ENCODE measurements around the gene C1QTNF9. TPM values are rescaled to one million over a fixed set of nuclear protein-coding genes. Genes with fewer than 3 reads are reported as not detected.
"Not testable (repeated sequence)": the region's sequence is repeated elsewhere in the genome, so short reads cannot be mapped to it uniquely, and the experiment has no call there.

C1QTNF9 gene
- total RNA-seq, 1 donor from 2014 or later = 0.26 TPM

DNA sequence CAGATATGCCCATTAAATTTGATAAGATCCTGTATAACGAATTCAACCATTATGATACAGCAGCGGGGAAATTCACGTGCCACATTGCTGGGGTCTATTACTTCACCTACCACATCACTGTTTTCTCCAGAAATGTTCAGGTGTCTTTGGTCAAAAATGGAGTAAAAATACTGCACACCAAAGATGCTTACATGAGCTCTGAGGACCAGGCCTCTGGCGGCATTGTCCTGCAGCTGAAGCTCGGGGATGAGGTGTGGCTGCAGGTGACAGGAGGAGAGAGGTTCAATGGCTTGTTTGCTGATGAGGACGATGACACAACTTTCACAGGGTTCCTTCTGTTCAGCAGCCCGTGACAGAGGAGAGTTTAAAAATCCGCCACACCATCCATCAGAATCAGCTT is 12.0 kb downstream of the C1QTNF9 start:
- not testable (repeated sequence) for DNase-seq (ENCODE audit: low spot score)

DNA sequence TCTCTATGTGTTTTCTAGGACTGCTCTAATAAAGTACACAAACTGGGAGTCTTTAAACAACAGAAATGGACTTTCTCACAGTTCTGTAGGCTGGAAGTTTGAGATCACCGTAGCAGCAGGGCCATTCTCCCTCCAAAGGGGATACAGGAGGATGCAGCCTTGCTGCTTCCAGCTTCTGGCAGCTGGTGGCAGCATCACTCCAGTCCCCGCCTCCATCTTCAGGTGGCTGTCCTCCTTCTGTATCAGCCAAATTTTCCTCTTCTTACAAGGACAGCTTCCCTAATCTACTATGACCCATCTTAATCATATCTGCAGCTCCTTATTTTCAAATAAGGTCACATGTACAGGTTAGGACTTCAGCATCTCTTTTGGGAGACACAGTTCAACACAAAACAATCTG is 13.1 kb downstream of the C1QTNF9 start:
- not testable (repeated sequence) for DNase-seq (ENCODE audit: low spot score)

DNA sequence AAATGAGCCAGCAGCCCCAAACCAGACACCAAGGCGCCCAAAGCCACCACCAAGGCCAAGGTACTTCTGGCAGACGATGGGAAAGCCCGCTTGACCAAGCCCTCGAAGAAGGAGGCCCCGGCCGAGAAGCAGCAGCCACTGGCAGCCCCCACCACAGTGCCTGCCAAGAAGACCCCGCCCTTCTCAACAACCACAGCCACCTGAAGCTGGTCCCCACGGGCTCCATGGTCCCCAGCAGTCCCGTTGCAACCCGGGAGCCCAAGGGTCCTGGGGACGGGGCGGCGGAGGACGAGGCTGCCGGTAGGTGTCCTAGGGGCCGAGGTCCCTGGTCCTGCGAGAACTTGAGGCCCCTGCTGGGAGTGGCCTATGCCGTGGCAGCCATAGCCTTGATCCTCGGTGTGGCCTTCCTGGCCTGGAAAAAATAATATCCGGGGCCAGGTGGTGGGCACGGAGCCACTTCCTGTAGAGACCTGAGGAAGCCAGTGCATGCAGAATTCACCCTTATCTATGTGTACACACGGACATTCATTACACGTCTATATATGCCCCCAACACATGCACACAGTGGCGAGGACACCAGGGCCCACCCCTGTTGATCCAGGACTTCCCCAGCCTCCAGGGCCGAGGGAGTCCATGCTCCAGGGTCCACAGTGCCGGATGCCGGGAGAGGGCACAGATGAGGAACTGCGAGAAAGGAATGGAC is 13.8 kb downstream of the C1QTNF9 start:
- no peak for DNase-seq (ENCODE audit: low spot score)

DNA sequence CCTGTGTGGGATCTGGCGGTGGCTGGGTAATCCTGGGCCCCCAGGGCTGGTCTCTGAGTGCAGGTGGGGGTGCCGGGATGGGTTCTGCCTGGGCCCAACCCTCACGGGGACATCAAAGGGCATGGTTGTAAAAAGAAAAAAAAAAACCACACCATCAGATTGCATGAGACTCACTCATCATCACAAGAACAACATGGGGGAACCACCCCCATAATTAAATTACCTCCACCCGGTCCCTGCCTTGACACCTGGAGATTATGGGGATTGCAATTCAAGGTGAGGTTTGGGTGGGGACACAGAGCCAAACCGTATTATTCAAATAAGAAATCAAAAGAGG is 14.3 kb downstream of the C1QTNF9 start:
- no peak for DNase-seq (ENCODE audit: low spot score)

DNA sequence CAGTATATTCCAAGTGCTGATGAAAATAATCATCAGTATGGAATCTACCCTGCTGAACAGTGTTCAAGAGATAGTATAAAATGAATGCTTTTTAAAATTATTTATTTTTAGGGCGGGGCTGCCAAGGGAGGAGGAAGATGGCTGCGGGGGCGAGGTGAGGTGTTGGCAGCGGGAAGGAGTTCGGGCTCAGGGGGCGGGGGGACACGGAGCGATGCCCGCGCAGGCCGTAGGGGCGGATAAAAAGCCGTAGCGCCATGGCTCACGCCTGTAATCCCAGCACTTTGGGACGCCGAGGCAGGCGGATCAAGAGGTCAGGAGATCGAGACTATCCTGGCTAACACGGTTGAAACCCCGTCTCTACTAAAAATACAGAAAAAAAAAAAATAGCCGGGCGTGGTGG is 18.2 kb downstream of the C1QTNF9 start:
- DNase-seq (ENCODE audit: low spot score) = not testable (repeated sequence)

DNA sequence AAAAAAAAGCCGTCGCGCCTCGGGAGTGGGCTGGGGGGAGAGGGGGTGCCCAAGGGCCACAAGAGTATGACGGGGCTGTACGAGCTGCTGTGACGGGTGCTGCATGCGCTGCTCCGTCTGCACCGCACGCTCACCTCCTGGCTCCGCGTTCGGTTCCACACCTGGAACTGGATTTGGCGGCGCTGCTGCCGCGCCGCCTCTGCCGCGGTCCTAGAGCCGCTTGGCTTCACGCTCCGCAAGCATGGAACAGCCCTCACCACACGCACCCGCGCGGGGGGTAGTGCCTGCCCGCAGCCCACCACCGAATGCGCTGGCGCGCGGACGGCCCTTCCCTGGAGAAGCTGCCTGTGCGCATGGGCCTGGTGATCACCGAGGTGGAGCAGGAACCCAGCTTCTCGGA is 18.8 kb downstream of the C1QTNF9 start:
- no peak for DNase-seq (ENCODE audit: low spot score)

DNA sequence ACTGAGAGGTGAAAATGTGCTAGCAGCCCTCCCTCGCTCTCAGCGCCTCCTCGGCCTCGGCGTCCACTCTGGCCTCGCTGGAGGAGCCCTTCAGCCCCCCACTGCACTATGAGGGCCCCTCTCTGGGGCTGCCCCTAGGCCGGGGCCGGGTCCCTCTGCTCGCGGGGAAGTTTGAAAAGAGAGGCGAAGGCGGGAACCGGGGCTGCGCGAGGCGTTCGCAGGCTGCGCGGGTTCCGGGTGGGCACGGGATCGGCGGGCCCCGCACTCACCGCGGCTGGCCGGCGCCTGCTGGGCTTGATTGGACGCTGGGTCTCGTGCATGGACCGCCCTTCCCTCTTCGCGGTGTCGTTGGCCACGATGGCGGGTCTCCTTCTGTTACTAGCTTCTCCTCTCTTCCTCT is 29.3 kb downstream of the C1QTNF9 start:
- DNase-seq (ENCODE audit: low spot score) = no peak

DNA sequence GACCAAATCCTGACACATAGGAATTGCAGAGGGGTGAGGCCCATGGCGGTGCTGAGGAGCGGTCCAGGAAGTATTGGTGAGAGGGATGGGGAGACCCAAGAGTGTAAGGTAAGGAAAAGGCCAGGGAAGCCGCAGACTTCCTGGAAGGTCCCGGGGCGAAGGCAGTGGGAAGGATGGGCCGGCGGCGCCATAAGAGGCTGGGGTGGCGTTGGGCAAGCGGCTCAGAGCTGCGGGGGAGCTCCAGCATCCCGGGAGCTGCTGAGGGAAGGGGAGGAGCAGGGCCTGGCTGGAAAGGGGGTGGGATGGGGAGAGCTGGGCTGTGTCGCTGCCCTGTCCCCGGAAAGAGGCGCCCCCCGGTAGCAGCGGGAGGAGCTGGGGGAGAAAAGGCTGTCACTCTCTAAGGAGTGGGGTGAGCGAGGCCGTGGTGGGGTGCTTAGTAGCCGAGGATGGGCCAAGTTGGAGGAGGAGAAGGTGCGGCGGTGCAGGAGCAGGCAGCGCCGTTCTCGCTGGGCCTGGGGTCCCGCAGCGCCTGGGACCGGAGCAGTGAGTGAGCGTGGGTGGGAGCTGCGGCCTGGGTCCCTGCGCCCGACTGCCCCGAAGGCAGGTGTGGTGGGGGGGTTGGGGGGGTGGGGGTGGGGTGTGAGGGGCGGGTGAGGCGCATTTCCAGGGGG is 30.7 kb downstream of the C1QTNF9 start:
- no peak for DNase-seq (ENCODE audit: low spot score)

DNA sequence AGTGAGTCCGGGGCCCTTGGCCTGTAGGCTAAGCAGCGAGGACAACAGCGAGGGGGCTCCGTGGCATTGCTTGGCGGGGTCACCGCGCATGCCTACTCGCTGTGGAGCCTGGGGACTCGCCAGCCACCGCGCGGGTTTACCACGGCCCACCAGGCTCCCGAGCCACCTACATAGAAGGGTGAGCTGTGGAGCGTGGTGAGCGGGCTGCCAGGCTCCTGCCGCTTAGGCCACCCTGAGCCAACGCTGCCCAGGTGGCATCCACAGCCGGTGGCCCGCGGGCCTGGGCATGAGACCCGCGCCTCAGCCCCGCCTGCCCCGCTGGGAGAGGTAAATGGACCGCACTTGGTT is 31.2 kb downstream of the C1QTNF9 start:
- DNase-seq (ENCODE audit: low spot score) = no peak

DNA sequence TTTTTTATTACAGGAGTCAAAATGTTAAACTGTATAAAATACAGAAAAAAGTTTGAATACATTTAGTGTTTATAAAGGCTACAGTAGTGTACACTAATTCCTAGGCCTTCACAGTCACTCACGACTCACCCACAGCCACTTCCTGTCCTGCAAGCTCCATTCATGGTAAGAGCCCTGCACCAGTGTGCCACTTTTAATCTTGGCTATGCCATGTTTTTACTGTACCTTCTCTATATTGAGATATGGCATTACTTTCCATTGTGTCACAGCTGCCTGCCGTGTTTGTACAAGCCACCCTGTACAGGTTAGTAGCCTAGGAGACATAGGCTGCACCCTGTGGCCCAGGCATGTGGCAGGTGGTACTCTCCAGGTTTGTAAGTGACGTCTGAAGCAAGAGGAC is 32.1 kb downstream of the C1QTNF9 start:
- DNase-seq (ENCODE audit: low spot score) = no peak

DNA sequence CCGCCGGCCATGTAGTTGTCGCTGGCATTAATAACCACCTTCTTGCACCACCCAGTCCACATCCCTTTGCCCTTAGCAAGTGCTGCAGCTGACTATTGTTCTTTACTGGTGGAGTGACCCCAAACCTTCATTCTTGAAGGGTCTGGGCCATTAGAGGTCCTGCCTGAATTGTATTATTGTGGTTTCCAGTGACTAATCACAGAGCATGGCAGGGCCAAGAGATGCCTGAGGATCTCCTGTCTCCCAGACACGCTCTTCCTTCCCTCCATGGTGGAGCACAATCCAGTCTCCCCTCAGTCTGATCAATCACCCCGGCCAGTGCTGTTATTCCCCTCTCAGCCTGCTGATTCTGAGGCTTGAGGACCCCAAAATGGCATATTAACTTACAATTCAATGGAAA is 39.0 kb downstream of the C1QTNF9 start:
- DNase-seq (ENCODE audit: low spot score) = no peak

DNA sequence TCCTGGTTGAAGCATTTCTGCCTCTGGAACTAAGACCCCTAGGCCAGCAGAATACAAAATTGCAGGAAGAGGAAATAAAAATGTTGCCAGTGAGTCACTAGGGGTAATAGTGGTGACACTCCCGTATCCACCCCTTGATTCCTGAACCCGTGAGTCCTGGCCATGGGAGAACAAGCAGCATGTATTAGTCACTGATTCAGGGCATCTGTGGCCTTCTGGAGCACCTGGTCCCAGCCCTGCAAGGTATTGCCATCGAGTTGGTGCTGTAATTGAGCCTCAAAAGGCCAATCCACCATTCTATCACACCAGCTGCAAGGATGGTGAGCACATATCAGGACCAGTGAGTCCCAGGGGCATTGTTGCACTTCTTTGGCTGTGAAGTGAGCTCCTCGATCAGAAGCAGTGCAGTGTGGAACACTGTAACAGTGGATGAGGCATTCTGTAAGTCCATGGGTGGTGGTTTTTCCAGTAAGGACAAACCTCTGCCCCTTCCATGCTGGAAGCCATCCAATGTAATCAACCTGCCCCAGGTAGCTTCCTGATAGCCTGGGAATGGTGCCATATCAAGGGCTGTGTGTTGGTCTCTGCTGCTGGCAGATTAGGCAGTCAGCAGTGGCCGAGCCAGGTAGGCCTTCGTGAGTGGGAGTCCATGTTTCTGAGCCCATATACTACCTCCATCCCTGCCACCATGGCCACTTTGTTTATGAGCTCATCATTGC is 39.6 kb downstream of the C1QTNF9 start:
- DNase-seq (ENCODE audit: low spot score) = peak; percentile 57

DNA sequence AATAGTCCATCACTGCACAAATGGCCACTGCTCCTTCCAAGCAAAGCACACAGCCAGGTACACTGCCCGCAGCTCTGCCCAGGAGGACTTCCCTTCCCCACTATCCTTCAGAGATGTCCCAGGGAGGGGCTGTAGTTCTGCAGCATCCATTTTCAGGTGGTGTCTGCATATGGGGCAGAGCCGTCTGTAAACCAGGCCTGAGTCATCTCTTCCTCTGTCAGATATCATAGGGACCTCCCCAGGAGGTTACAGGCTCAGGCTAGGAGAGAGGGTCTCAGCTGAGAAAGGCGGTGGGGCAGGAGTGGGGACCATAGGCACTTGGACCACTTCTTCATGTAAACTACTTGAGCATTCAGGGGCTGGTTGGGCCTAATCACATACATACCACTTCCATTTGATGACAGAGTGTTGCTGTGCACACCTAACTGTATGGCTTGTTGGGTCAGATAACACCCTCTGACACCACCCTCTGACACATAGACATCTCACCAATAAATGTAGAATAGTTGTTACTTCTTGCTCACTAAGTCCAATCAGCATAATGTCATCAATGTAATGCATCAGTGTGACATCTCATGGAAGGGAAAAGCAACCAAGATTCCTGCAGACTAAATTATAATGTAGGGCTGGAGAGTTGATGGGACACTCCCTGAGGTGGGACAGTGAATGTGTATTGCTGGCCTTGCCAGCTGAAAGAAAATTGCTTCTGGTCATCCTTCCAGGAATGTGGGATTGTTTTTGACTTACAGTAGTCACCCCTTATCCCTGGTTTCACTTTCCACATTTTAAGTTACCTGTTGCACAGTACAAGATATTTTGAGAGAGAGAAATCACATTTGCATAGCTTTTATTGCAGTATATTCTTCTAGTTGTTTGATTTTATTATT is 40.6 kb downstream of the C1QTNF9 start:
- not testable (repeated sequence) for DNase-seq (ENCODE audit: low spot score)

DNA sequence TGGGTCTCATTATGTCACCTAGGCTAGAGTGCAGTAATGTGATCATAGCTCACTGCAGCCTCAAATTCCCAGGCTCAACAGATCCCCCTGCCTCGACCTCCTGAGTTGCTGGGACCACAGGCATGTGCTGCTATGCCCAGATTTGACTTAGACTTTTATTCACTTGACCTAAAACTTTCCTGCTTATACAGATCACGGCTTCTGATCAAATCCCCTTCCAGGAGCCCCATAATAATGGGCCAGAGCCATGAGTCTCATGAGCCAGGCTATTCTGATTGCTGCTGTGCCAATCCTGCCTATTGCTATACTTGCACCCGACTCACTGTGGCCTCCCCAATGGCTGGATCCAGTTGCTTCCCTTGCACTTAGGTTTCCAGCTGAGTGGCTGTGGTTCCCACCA is 42.0 kb downstream of the C1QTNF9 start:
- no peak for DNase-seq (ENCODE audit: low spot score)

DNA sequence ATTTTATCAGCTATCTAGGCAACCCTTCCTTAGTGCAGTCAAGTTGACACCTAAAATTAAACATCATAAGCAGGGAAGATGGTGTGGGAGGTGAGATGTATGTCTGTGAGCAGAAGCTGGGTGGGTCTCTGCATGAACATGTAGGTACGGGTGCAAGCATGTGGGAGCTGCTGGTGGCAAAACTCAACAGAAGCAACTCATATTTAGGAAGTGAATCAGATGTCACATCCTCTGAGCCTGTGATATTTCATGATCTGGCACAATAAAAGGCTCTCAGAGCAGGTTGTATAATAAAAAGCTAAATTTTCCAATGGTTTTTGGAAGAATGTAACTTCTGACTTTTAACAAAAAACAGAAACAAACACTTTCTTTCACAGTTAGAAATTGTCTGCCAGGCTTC is 44.4 kb downstream of the C1QTNF9 start:
- DNase-seq (ENCODE audit: low spot score) = no peak

DNA sequence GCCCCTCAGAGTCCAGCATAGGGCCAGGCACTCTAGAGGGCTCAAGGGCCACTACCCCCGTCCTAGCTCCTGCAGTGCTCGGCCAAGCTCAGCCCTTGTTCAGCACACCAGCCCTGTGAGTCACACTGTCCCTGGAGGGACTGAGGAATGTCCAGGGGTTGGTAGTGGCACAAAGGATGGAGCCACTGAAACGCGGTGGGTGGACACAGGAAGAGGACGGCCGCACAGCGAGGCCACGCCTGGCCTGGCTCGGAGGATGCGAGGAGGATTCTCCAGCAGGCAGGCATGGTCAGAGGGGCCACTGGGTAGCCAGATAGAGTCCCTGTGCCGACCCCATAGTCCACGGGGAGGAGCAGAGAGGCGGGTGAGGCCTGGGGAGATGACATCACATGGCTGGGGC is 45.7 kb downstream of the C1QTNF9 start:
- no peak for DNase-seq (ENCODE audit: low spot score)

DNA sequence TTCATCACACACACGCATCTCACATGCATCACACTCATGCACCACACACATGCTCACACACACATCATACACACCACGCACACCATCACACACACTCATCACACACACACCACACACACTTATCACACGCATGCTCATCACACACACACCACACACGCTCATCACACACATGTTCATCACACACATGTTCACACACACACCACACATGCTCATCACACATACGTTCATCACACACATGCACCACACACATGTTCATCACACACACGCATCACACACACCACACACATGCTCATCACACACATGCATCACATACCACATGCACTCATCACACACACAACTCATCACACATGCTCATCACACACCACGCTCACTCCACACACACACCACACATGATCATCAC is 46.9 kb downstream of the C1QTNF9 start:
- DNase-seq (ENCODE audit: low spot score) = no peak

DNA sequence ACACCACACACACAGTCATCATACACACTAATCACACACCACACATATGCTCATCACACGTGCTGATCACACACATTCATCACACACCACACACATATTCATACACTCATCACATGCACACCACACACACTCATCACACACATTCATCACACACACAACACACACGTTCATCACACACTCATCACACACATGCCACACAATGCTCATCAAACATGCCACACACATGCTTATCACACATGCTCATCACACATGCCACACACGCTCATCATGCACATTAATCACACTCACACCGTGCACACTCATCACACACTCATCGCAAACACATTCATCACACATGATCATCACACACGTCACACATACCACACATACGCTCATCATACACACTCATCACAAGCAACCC is 47.5 kb downstream of the C1QTNF9 start:
- DNase-seq (ENCODE audit: low spot score) = no peak

DNA sequence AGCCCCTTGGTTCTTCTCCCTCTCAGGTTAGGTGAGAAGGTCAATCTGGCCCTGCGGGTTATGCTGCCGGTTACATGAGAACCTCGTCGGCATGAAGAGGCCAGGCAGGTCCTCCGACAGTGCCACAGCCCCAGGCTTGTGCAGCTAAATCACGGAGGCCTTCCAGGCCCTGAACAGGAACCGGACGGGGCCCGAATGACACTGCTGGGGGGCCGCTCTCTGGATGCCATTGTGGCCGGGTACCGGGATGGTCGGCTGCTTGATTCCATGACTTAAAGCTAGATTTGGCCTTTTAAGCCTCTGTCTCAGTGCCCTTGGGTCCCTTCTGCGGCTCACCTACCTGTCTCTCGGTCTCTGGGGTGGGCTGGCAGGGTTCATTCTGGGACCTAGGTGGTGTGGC is 48.4 kb downstream of the C1QTNF9 start:
- DNase-seq (ENCODE audit: low spot score) = no peak

DNA sequence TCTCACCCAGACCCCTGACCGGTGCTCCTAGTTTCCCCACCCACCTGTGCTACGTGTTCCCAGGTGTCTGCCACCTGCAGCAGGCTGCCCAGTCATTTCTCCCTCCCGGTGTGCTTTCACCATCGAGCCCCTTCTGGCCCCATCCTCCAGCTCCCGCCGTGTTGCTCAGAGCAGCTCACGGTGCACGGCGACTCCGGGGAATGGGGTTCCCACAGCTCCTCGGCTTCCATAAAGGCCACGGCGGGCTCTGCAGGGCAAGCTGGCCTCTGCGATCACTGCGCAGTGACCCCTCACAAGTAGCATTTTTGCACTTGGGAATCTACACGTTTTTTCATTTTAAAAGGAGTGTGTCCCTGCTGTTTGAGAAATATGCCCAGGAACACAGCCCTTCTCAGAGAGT is 49.5 kb downstream of the C1QTNF9 start:
- not testable (repeated sequence) for DNase-seq (ENCODE audit: low spot score)

DNA sequence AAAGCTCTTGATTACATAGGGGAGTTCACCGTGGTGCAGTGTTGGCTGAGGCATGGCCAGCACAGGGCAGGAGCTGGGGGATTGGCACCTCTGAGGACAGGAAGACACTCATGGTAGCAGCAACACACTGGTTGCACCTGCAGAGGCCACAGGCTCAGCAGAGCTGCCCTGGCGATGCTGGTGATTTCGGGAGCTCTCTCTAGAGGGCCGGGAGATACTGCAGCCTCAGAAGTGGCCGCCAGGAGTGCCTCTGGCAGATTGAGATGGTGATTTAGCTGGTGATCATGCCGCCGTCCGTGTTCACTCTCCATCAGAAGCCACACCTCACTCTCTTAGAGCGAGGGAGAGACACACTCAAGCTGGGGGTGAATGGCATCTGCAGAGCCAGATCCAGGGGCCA is 49.9 kb downstream of the C1QTNF9 start:
- not testable (repeated sequence) for DNase-seq (ENCODE audit: low spot score)

DNA sequence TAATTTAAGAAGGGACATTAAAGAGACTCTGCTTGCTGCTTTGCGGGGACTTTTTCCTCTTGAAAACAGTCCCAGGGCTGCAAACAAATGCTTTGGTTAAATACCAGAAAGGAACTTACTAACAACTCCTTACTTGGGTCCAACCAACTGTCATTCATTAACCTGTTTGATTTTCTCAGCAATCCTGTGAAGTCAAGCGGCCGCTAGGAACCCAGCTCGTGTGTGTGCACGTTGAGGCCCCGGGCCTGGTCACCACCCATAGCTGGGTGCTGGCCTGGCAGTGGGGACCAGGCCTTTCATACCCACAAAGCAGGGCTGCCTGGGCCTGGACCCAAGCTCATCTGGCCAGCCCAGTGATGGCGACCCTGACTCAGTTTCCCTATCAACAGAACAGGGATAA is 50.7 kb downstream of the C1QTNF9 start:
- no peak for DNase-seq (ENCODE audit: low spot score)
